Hepatocyte (in vitro differentiated cells): ENCODE data around the gene USP47. TPM values are rescaled to one million over a fixed set of nuclear protein-coding genes. Genes with fewer than 3 reads are reported as not detected.

Experiments used
- DNase-seq: peaks from one replicate; pipeline ENCODE4 v3.0.0-alpha.2; 2016; ENCODE audit warnings: low spot score
- H2AFZ ChIP-seq: fragments of 200-600 bp; sonication (generic); 2 replicates; pipeline ENCODE4 v1.6.0; 2016; ENCODE audit warnings: antibody characterized with exemption, mild to moderate bottlenecking
- H3K27ac ChIP-seq: fragments of 200-600 bp; sonication (generic); 2 replicates; pipeline ENCODE4 v1.5.1; 2016; ENCODE audit warnings: mild to moderate bottlenecking
- H3K27me3 ChIP-seq: fragments of 200-600 bp; sonication (generic); 2 replicates; pipeline ENCODE4 v1.6.1; 2016
- H3K36me3 ChIP-seq: fragments of 200-600 bp; sonication (generic); replicated peaks from 2 replicates; pipeline ENCODE4 v1.5.1; 2016; ENCODE audit warnings: low read depth; ENCODE audit not compliant: insufficient read depth
- H3K4me1 ChIP-seq: fragments of 200-600 bp; sonication (generic); 2 replicates; pipeline ENCODE4 v1.5.1; 2016; ENCODE audit warnings: mild to moderate bottlenecking, moderate library complexity; ENCODE audit not compliant: insufficient read depth
- H3K4me2 ChIP-seq: fragments of 200-600 bp; sonication (generic); 2 replicates; pipeline ENCODE4 v1.6.0; 2016
- H3K4me3 ChIP-seq: fragments of 200-600 bp; sonication (generic); 2 replicates; pipeline ENCODE4 v1.5.1; 2016; ENCODE audit warnings: mild to moderate bottlenecking
- H3K79me2 ChIP-seq: fragments of 200-600 bp; sonication (generic); 2 replicates; pipeline ENCODE4 v1.6.0; 2017; ENCODE audit warnings: mild to moderate bottlenecking
- H3K9me2 ChIP-seq: fragments of 200-600 bp; sonication (generic); replicated peaks from 2 replicates; pipeline ENCODE4 v1.6.0; 2017; ENCODE audit warnings: mild to moderate bottlenecking; ENCODE audit not compliant: insufficient read depth
- H3K9me3 ChIP-seq: fragments of 200-600 bp; sonication (generic); 2 replicates; pipeline ENCODE4 v1.5.1; 2016; ENCODE audit warnings: low read depth, mild to moderate bottlenecking
- H4K20me1 ChIP-seq: fragments of 200-600 bp; sonication (generic); 2 replicates; pipeline ENCODE4 v1.6.0; 2016; ENCODE audit warnings: mild to moderate bottlenecking; ENCODE audit not compliant: insufficient read depth, poor library complexity, severe bottlenecking
- EZH2 ChIP-seq: fragments of 200-600 bp; sonication (generic); IDR thresholded peaks from 2 replicates; pipeline ENCODE4 v1.6.1; 2016; ENCODE audit warnings: antibody characterized with exemption, mild to moderate bottlenecking, borderline replicate concordance
- EZH2phosphoT487 ChIP-seq: fragments of 200-600 bp; sonication (generic); IDR thresholded peaks from one replicate; pipeline ENCODE4 v1.6.1; 2018; ENCODE audit warnings: antibody characterized with exemption, mild to moderate bottlenecking, low read depth, moderate library complexity; ENCODE audit not compliant: unreplicated experiment, severe bottlenecking
- WGBS: methylation state at CpG from one replicate; pipeline ENCODE4 v1.1.6; 2016; ENCODE audit warnings: low lambda C conversion rate; ENCODE audit errors: missing lambda C conversion rate; 5-methylcytosine and 5-hydroxymethylcytosine counted together
- polyA plus RNA-seq: library from polyadenylated mRNA; unstranded; fragments of >200 nt; fragmentation: Nextera tagmentation; extraction: Ambion mirVana; gene quantifications from 2 replicates; pipeline ENCODE4 v1.2.1, GENCODE V29; 2016
- total RNA-seq: library from RNA; depleted of rRNA; stranded (reverse); fragments of >200 nt; gene quantifications from 2 replicates; pipeline ENCODE4 v1.2.3, GENCODE V29; 2014
- TF ChIP-seq, protein P1 (sequence below): fragments of 200-600 bp; sonication (generic); IDR thresholded peaks from 2 replicates; pipeline ENCODE4 v1.5.1; 2016; ENCODE audit warnings: antibody characterized with exemption, mild to moderate bottlenecking; ENCODE audit not compliant: poor library complexity

The USP47 gene
- total and polyA plus RNA-seq, 2 experiments from 2014 or later = 34.0 to 76.9 TPM

GRCh38 chr11:11966354-11966741 lies 124.6 kb downstream of the USP47 start:
- H3K27ac ChIP-seq = no peak overlapping the region
- H2AFZ ChIP-seq = no peak overlapping the region
- no peaks in the 10 kb centered on the region for H3K9me2 ChIP-seq
- H3K36me3 ChIP-seq = no peaks in the 10 kb centered on the region
- H3K27me3 ChIP-seq = no peaks in the 10 kb centered on the region
- TF ChIP-seq EZH2phosphoT487 (no peak), EZH2 (no peak)
- TF ChIP-seq, protein P1, sequence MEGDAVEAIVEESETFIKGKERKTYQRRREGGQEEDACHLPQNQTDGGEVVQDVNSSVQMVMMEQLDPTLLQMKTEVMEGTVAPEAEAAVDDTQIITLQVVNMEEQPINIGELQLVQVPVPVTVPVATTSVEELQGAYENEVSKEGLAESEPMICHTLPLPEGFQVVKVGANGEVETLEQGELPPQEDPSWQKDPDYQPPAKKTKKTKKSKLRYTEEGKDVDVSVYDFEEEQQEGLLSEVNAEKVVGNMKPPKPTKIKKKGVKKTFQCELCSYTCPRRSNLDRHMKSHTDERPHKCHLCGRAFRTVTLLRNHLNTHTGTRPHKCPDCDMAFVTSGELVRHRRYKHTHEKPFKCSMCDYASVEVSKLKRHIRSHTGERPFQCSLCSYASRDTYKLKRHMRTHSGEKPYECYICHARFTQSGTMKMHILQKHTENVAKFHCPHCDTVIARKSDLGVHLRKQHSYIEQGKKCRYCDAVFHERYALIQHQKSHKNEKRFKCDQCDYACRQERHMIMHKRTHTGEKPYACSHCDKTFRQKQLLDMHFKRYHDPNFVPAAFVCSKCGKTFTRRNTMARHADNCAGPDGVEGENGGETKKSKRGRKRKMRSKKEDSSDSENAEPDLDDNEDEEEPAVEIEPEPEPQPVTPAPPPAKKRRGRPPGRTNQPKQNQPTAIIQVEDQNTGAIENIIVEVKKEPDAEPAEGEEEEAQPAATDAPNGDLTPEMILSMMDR = no peak
- no peak for DNase-seq
- H3K9me3 ChIP-seq = no peaks in the 10 kb centered on the region
- no peaks in the 10 kb centered on the region for H3K79me2 ChIP-seq
- H3K4me3 ChIP-seq = no peak overlapping the region
- WGBS = 94% methylated on average over 7 of the region's 7 CpGs
- H3K4me2 ChIP-seq = no peak overlapping the region
- peaks cover 11% of the 10 kb centered on the region for H3K4me1 ChIP-seq
- H4K20me1 ChIP-seq = no peaks in the 10 kb centered on the region

DNA sequence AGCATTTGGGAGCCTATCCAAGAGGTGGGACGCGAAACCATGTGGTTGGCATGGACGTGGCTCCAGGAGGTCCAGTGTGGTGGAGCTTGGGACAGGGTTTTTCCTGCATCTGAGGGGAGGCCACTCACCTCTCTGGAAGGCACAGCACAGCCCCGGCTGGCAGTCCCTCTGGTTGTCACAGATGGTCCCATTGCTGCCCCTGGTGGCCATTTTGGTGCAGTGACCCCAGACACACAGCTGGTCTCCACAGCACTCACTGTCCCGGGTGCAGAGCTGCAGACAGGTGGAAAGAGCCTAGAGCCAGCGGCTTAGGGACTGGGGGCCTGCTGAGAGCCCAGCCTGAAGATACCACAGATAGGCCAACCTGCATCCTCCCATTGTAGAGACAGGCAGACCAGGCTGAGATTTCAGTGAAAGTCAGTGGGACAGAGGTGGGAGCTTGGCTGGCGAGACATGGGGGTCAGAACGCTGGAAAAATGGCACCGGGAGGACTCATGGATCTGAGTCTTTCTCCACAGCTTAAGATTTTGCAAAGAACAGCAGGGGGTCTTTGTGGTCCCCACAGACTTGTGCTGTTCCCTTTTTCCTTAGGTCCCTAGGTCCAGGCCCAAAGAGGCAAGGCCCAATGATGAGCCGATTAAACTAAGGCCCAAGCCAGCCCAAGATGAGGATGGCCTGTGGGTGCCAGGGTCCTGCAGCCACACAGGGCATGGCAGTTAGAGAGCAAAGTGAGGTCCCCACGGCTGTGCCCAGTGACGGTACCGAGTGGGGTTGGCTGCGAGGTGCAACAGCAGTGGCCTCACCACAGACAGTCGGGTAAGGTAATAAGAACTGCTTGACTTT lies 125.3 kb downstream of the USP47 start:
- no peak overlapping the region for H2AFZ ChIP-seq
- H4K20me1 ChIP-seq = no peaks in the 10 kb centered on the region
- H3K4me1 ChIP-seq = peaks cover 16% of the 10 kb centered on the region
- H3K27ac ChIP-seq = no peak overlapping the region
- H3K4me3 ChIP-seq = no peak overlapping the region
- no peaks in the 10 kb centered on the region for H3K27me3 ChIP-seq
- H3K79me2 ChIP-seq = no peaks in the 10 kb centered on the region
- peak; percentile 74 for DNase-seq
- H3K9me2 ChIP-seq = no peaks in the 10 kb centered on the region
- no peak for TF ChIP-seq EZH2
- no peak for TF ChIP-seq EZH2phosphoT487
- TF ChIP-seq, protein P1 = peak; percentile 50
- H3K9me3 ChIP-seq = no peaks in the 10 kb centered on the region
- H3K4me2 ChIP-seq = no peak overlapping the region
- WGBS = 69% methylated on average over 15 of the region's 15 CpGs
- H3K36me3 ChIP-seq = no peaks in the 10 kb centered on the region

DNA sequence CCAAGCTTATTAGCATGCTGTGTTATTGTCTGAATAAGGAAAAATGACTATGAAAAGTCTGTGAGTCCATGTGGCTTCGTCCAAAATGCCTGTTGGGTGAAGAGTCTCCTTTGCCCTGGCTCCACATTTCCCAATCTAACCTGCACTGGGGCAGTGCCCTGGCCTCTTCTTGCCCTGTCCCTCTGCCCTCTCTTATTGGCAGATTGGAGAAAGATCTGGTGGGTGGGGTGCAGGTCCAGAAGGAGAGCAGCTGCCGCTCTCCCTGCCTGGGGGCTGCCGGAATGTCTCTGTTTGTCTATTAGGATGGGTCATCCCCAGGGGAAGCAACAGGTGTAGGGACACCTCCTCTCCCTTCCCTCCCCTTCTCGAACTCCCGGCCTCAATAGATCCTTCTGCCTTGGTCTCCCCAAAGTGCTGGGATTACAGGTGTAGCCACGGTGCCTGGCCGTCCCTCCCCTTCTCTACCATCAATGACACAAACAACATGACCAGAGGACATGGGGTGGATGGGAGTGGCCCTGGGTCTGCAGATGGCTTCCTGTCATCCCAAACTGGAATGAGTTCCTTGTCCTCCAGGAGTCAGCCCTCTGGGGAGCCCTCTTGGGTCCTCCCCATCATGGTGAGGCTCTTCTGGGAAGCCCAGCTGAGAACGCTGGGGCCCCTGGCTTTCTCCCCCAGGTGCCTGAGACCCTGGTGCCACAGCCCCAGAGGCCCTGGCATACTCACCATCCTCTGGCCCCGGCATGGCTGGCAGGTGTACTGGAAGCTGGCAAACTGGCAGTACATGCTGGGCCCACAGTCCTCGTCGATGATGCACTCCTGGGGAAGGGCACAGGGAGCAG lies 126.1 kb downstream of the USP47 start:
- no peaks in the 10 kb centered on the region for H3K36me3 ChIP-seq
- no peaks in the 10 kb centered on the region for H3K9me2 ChIP-seq
- DNase-seq = no peak
- no peak overlapping the region for H2AFZ ChIP-seq
- TF ChIP-seq EZH2phosphoT487 = no peak
- TF ChIP-seq EZH2 = no peak
- TF ChIP-seq, protein P1 = no peak
- H3K4me3 ChIP-seq = no peak overlapping the region
- peaks cover 18% of the 10 kb centered on the region for H3K4me1 ChIP-seq
- 90% methylated on average over 11 of the region's 11 CpGs for WGBS
- no peak overlapping the region for H3K4me2 ChIP-seq
- no peaks in the 10 kb centered on the region for H3K79me2 ChIP-seq
- no peaks in the 10 kb centered on the region for H3K9me3 ChIP-seq
- no peaks in the 10 kb centered on the region for H4K20me1 ChIP-seq
- H3K27ac ChIP-seq = peak overlapping the region; percentile 43
- no peaks in the 10 kb centered on the region for H3K27me3 ChIP-seq
